Peyer's patch (tissue), 4 donors: ENCODE results near the gene KCNC3.

Experiments
- POLR2A ChIP-seq, 2 donors: fragments of 450-650 bp; IDR thresholded peaks; one replicate each; pipeline ENCODE4 v1.5.1; 2017; ENCODE audit warnings: antibody characterized with exemption in 2 of 2, mild to moderate bottlenecking in 2 of 2, moderate library complexity in 2 of 2
- TF ChIP-seq, protein P1 (sequence below), 6 experiments: fragments of 450-650 bp in 4 of 6; fragments of 200-600 bp in 2 of 6; sonication (generic) in 1 of 6; IDR thresholded peaks; one replicate each; pipeline ENCODE4 v1.5.1; 2017 to 2019; ENCODE audit warnings: antibody characterized with exemption in 6 of 6, mild to moderate bottlenecking in 3 of 6, moderate library complexity in 1 of 6

DNA sequence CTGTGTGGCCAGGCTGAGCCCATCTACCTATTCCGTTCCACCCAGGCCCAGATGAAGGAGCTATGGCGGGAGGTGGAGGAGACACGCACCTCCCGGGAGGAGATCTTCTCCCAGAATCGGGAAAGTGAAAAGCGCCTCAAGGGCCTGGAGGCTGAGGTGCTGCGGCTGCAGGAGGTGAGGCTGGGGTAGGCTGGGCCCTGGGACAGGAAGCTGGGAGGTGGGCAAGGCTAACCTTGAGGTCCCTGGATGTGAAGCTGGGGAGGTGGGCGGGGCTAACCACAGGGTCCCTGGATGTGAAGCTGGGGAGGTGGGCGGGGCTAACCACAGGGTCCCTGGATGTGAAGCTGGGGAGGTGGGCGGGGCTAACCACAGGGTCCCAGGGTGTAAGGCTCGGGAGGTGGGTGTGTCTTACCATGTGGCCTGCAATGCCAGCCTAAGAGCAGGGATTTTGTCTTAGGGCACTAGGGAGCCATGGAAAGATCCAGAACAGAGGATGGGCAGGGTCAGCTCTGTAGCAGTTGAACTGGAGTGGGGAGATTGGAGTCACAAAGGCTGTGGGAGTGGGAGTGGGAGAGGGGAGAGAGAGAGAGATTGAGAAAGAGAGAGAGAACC lies 36.9 kb downstream of the KCNC3 start:
- no peak for TF ChIP-seq POLR2A (IDR thresholded peaks at IDR 0.05)
- TF ChIP-seq, protein P1, sequence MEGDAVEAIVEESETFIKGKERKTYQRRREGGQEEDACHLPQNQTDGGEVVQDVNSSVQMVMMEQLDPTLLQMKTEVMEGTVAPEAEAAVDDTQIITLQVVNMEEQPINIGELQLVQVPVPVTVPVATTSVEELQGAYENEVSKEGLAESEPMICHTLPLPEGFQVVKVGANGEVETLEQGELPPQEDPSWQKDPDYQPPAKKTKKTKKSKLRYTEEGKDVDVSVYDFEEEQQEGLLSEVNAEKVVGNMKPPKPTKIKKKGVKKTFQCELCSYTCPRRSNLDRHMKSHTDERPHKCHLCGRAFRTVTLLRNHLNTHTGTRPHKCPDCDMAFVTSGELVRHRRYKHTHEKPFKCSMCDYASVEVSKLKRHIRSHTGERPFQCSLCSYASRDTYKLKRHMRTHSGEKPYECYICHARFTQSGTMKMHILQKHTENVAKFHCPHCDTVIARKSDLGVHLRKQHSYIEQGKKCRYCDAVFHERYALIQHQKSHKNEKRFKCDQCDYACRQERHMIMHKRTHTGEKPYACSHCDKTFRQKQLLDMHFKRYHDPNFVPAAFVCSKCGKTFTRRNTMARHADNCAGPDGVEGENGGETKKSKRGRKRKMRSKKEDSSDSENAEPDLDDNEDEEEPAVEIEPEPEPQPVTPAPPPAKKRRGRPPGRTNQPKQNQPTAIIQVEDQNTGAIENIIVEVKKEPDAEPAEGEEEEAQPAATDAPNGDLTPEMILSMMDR (IDR thresholded peaks at IDR 0.05): no peak
